HL-60/S4 treated with retinoic acid at 250 ng/mL for 4 days and 3 days (cell line): Measurements from ENCODE around the gene STXBP5L.
"Not testable (repeated sequence)": the region's sequence is repeated elsewhere in the genome, so short reads cannot be mapped to it uniquely, and the experiment has no call there.

Experiments used
- in situ Hi-C: fragments of 300-500 bp; cut with MboI; formaldehyde crosslinking; loops from 2 replicates; pipeline ENCODE4 v1.7.0; 2022; ENCODE audit warnings: low sequenced_read_pairs

The STXBP5L gene

GRCh38 chr3:120988994-120989393 is 81.0 kb downstream of the STXBP5L start:
- in situ Hi-C loops, result no loop called here

- in situ Hi-C loops, result no loop called here
Observed at GRCh38 chr3:121018917-121019321, 110.9 kb downstream of the STXBP5L start.

- in situ Hi-C loops, result no loop called here
Observed at GRCh38 chr3:121063628-121064027, 155.6 kb downstream of the STXBP5L start.

GRCh38 chr3:121064121-121064520 is 156.1 kb downstream of the STXBP5L start:
- in situ Hi-C loops, result no loop called here

- in situ Hi-C loops, result no loop called here
Observed at GRCh38 chr3:121072133-121072532, 164.1 kb downstream of the STXBP5L start.

GRCh38 chr3:121073011-121073410 is 165.0 kb downstream of the STXBP5L start:
- in situ Hi-C loops, result no loop called here

- in situ Hi-C loops, result no loop called here
Observed at GRCh38 chr3:121075191-121075590, 167.2 kb downstream of the STXBP5L start.

GRCh38 chr3:121078378-121079101 is 170.5 kb downstream of the STXBP5L start:
- in situ Hi-C loops, result not testable (repeated sequence)

GRCh38 chr3:121096953-121097352 is 188.9 kb downstream of the STXBP5L start:
- in situ Hi-C loops, result no loop called here

- in situ Hi-C loops, result not testable (repeated sequence)
Observed at GRCh38 chr3:121111086-121111485, 203.1 kb downstream of the STXBP5L start.

- in situ Hi-C loops, result no loop called here
Observed at GRCh38 chr3:121111914-121112612, 204.1 kb downstream of the STXBP5L start.

GRCh38 chr3:121126033-121126706 is 218.2 kb downstream of the STXBP5L start:
- in situ Hi-C loops, result no loop called here

GRCh38 chr3:121126707-121127035 is 218.7 kb downstream of the STXBP5L start:
- in situ Hi-C loops, result no loop called here

- in situ Hi-C loops, result no loop called here
Observed at GRCh38 chr3:121152573-121152972, 244.6 kb downstream of the STXBP5L start.

- in situ Hi-C loops, result no loop called here
Observed at GRCh38 chr3:121153851-121154250, 245.8 kb downstream of the STXBP5L start.

- in situ Hi-C loops, result no loop called here
Observed at GRCh38 chr3:121155028-121155427, 247.0 kb downstream of the STXBP5L start.

GRCh38 chr3:121165397-121165837 is 257.4 kb downstream of the STXBP5L start:
- in situ Hi-C loops, result no loop called here

- in situ Hi-C loops, result no loop called here
Observed at GRCh38 chr3:121167374-121168139, 259.6 kb downstream of the STXBP5L start.

GRCh38 chr3:121175083-121175482 is 267.1 kb downstream of the STXBP5L start:
- in situ Hi-C loops, result no loop called here

- in situ Hi-C loops, result not testable (repeated sequence)
Observed at GRCh38 chr3:121190626-121191025, 282.6 kb downstream of the STXBP5L start.

GRCh38 chr3:121202573-121202972 is 294.6 kb downstream of the STXBP5L start:
- in situ Hi-C loops, result no loop called here
